GM13977 (cell line): ENCODE data around the gene S1PR1.

Experiments used
- DNase-seq: peaks from one replicate; pipeline ENCODE4 v3.0.0; 2012; ENCODE audit warnings: low spot score
- in situ Hi-C: fragments of 300-500 bp; cut with MboI; formaldehyde crosslinking; loops from one replicate; pipeline ENCODE4 v1.12.0; 2022; ENCODE audit warnings: low sequenced_read_pairs, low pct_unique_long_range_greater_than_20kb, mixed read lengths, inconsistent platforms; ENCODE audit not compliant: unreplicated experiment
- TF ChIP-seq, protein P1 (sequence below): IDR thresholded peaks from 2 replicates; pipeline ENCODE4 v1.5.1; 2012; ENCODE audit warnings: mild to moderate bottlenecking, control low read depth; ENCODE audit not compliant: insufficient read depth; ENCODE audit errors: extremely low read depth, missing control alignments

The S1PR1 gene

GRCh38 chr1:101284622-101285218, 47.9 kb downstream of the S1PR1 start:
- in situ Hi-C loops = loop anchor here (5.0 kb wide), 1 partner anchor 362 kb away; no protein-coding TSS in a partner anchor
- TF ChIP-seq, protein P1, sequence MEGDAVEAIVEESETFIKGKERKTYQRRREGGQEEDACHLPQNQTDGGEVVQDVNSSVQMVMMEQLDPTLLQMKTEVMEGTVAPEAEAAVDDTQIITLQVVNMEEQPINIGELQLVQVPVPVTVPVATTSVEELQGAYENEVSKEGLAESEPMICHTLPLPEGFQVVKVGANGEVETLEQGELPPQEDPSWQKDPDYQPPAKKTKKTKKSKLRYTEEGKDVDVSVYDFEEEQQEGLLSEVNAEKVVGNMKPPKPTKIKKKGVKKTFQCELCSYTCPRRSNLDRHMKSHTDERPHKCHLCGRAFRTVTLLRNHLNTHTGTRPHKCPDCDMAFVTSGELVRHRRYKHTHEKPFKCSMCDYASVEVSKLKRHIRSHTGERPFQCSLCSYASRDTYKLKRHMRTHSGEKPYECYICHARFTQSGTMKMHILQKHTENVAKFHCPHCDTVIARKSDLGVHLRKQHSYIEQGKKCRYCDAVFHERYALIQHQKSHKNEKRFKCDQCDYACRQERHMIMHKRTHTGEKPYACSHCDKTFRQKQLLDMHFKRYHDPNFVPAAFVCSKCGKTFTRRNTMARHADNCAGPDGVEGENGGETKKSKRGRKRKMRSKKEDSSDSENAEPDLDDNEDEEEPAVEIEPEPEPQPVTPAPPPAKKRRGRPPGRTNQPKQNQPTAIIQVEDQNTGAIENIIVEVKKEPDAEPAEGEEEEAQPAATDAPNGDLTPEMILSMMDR = no peak
- DNase-seq = no peak

- TF ChIP-seq, protein P1 = no peak
- no peak for DNase-seq
- in situ Hi-C loops = no loop called here
These were observed 49.2 kb downstream of the S1PR1 start for GRCh38 chr1:101285922-101286570.

- in situ Hi-C loops = no loop called here
- TF ChIP-seq, protein P1 = peak; percentile 80
- DNase-seq = peak; percentile 46
These were observed 51.7 kb downstream of the S1PR1 start for GRCh38 chr1:101288491-101288944.

GRCh38 chr1:101290119-101290921, 53.5 kb downstream of the S1PR1 start:
- DNase-seq = no peak
- TF ChIP-seq, protein P1 = no peak
- in situ Hi-C loops = no loop called here
